Measurements from ENCODE around the gene FXN.
"Not testable (repeated sequence)": the region's sequence is repeated elsewhere in the genome, so short reads cannot be mapped to it uniquely, and the experiment has no call there.

DNA sequence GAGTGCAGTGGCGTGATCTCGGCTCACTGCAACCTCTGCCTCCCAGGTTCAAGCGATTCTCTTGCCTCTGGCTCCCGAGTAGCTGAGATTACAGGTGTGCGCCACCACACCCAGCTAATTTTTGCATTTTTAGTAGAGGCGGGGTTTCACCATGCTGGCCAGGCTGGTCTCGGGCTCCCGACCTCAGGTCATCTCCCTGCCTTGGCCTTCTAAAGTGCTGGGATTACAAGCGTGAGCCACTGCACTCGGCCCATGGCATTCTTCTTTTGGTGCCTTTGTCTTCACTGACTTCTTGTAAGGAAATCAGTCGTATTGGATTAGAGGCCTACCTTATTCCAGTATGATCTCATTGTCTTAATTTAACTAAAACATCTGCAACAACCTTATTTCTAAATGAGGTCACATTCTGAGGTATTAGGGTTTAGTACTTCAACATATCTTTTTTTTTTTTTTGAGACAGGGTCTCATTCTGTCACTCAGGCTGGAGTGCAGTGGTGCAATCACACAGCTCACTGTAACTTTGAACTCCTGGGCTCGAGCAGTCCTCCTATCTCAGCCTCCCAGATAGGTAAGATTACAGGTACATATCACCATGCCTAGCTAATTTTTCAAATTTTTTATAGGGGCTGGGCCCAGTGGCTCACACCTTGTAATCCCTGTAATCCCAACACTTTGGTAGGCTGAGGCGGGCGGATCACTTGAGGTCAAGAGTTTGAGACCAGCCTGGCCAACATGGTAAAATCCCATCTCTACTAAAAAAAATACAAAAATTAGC lies 59.0 kb downstream of the FXN start:
- not testable (repeated sequence) for TF ChIP-seq CTCF (IDR thresholded peaks at IDR 0.05; ENCODE audit: borderline replicate concordance, extremely low read depth, low read length, poor library complexity, severe bottlenecking); EZH2 (IDR thresholded peaks at IDR 0.05; ENCODE audit: borderline replicate concordance, low read depth, low read length, severe bottlenecking)

Measured in DND-41 (cell line).